ENCODE measurements around the gene TMEM242.

TMEM242 gene

DNA sequence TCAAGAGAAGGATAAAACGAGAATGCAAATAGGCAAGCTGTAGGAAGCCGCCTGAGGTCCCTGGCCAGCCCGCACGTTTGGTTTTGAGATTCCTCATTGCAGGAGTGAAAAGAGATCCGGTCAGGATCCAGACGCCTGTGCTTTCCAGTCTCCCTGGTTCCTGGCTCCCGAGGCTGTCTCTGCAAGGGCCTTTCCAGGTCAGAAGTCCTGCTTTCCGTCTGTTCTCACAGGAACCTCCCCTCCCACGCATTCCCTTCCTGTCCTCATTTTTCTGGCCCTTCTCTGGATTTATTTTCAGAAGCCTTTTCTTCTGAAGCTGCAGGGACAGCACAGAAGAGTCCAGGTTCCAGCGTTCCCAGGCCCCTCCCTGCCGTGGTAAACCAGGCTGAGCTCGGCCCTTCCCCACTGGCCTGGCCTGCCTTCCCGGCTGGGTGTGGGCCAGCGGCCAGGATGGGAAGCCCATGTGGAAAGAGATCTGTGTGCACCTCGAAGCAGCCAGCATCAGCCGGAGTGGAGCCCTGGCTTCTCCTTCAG lies 54.0 kb downstream of the TMEM242 start:
- DNase-seq: no peak

DNA sequence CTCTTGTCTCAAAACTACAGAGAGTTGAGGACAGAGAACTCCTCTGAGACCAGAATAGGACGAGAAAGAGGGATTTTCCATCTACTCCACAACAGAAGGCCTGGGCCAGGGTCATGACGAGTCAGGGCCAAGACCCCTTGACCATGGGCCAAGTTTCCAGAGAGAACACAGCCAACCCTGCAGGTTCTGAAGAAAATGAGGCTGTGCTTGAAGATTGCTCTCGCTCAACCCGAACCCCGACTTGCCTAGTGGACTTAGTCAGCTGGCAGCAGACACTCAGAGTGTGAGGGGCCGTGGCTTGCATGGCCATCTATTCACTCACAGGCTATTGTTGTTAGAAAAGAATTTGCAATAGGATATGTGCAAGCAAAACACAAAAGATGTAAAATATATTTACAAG lies 54.5 kb downstream of the TMEM242 start:
- no peak for DNase-seq

DNA sequence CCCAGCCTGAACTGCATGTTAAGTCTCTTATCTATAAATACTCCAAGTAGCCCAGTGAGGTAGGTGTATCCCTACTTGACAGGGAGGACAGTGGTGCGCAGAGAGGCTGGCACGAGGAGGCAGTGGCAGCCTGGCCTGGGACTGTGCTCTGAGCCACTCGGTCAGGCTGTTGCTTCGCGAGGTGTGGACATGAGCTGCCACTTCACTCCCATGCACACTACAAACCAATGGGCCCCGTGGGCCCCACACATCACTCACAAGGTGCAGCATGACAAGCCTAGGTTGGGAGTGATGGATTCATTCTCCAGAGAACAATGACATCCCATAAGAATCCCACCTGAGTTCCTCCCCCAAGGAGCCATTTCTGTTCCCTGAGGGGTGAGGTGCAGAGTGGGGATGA lies 54.9 kb downstream of the TMEM242 start:
- DNase-seq: no peak

DNA sequence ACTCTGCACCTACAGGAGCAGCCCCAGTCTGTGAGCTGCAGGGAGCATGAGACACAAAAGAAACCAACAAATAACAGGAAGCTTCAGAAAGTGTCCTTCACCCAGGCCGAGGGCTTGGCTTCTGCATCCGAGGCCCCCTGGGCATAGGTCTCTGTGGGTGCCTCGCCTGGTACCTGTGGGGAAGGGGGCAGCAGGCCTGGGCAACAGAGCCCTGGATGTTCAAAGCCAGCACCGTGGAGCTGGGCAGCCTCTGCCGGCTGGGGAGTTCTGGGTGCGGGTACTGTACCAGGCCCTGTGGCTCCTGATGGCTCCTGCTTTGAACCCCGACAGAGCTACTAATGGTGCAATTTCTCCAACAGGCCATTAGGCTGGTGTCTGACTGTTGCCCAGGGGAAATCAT lies 55.7 kb downstream of the TMEM242 start:
- no peak for DNase-seq

GRCh38 chr6:157267109-157267611 lies 56.2 kb downstream of the TMEM242 start:
- DNase-seq: no peak

- DNase-seq: no peak
Measured at GRCh38 chr6:157266274-157267101, 56.8 kb downstream of the TMEM242 start.

DNA sequence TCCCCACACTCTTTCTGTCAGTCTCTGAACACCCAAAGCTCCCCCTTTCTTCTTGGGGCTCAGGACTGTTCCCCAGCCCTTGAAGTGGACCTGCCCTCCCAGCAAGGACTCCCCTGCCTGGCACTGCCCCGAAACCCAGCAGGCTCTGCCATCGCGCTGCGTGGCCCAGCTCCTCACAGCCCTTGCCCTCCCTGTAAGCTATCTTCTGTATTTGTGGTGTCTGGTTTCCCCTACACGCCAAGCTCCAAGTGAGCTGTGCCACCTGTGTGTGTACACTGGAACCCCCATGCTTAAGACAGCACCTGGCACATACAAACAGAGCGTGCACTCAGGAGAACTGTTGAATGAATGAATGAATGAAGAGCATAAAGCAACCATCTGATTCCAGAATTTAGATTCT lies 57.7 kb downstream of the TMEM242 start:
- DNase-seq: no peak

- no peak for DNase-seq
Measured at GRCh38 chr6:157265186-157265585, 58.1 kb downstream of the TMEM242 start.

GRCh38 chr6:157264701-157265100 lies 58.6 kb downstream of the TMEM242 start:
- DNase-seq: no peak

DNA sequence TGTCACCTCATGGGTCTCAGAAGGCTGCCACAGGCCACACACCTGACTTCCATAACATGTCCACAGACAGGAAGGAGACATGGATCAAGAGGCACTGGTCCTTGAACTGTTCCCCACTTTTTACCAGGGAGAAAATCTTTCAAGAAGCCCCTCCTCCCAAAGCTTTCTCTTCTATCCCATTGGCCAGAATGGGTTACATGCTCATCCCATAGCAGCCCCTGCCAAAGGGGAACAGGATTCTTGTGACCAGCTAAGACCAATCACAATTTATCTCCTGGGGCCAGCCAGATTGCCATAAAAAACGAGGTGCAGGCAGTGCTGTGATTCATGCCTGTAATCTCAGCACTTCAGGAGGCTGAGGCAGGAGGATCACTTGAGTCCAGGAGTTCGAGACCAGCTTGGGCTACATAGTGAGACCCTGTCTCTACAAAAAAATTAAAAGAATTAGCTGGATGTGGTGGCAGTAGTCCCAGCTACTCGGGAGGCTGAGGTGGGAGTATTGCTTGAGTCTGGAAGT lies 59.4 kb downstream of the TMEM242 start:
- DNase-seq: no peak

GRCh38 chr6:157263146-157263545 lies 60.2 kb downstream of the TMEM242 start:
- DNase-seq: no peak

DNA sequence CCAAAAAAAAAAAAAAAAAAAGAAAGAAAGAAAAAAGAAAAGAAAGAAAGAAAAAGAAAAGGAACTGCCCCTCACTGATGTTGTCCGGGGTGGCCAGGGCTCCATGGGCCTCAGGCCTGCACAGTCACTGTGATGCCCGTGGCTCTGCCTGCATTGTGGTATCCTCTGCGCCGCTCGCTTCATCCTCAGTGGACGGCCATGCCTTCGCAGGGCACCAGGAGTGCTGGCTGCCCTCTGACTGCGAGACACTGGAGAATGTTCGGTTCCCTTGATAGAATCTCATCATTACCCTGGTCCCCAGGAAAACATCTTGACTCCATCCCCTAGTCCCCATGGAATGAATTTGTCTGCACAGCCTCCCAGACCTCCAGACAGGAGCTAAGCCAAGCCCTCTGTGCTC lies 61.7 kb downstream of the TMEM242 start:
- DNase-seq: no peak

DNA sequence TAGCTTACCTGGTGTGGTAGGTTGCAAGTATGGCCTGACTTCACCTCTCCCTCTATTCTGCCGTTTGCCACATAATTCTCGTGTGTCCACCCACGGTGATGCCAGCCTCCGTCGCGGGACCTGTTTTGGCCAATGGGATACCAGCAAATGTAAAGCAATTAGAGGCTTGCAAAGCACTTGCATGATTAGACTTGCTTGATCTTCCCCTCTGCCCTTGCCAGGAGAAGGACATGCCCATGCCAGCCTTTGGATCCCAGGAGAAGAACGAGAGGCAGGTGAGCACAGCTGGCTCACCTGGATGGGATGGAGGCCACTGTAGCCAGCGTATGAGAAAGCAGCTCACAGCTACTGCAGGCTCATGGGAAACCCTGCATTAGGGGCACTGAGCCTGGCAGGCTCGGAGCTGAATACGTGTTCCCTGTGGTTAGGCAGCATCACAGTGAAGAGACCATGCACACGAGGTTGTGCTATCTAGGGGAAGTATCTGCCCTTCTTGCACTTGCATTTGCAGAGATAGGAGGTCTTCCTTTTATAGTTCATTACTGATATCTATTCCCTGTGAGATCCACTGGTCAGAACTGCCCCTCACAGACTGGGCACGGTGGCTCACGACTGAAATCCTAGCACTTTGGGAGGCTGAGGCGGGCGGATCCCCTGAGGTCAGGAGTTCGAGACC lies 62.4 kb downstream of the TMEM242 start:
- no peak for DNase-seq

DNA sequence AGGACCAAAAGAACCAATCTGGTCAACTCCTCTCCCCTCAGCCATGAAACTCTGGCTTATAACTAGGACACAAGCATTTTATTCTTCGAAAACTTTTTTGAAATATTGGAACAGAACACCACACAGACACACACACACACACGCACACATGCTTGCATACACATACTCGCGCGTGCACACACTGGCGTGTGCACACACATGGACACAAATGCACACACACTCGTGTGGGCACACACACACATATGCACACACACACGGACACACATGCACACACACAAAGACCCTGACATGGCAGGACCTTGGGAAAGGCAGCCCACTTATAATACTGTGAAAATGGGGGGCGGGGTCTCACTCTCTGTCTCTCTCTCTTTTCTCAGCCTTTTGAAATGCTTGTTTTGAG lies 63.9 kb downstream of the TMEM242 start:
- no peak for DNase-seq

DNA sequence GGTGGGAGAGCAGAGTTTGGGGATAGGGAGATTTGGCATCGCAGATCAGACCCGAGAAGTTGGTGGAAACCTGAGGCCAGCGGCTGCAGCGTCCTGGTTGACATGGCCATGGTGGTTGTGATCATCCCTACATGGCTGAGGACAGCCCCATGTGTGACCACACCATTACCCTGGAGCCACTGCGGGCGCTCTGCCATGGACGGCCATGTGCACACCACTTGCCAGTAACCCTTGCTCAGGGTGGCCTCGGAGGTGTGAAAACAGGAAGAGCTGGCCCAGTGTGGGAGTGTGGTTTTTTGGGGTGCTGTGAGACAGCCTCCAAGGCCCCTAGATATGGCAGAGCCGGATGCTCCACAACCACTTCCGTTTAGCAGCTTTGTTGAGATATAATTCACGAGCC lies 64.4 kb downstream of the TMEM242 start:
- no peak for DNase-seq

- no peak for DNase-seq
Measured at GRCh38 chr6:157255079-157255478, 68.2 kb downstream of the TMEM242 start.

- DNase-seq: no peak
Measured at GRCh38 chr6:157254538-157254937, 68.8 kb downstream of the TMEM242 start.

- DNase-seq: no peak
Measured at GRCh38 chr6:157253699-157254098, 69.6 kb downstream of the TMEM242 start.

- DNase-seq: no peak
Measured at GRCh38 chr6:157253017-157253416, 70.3 kb downstream of the TMEM242 start.

DNA sequence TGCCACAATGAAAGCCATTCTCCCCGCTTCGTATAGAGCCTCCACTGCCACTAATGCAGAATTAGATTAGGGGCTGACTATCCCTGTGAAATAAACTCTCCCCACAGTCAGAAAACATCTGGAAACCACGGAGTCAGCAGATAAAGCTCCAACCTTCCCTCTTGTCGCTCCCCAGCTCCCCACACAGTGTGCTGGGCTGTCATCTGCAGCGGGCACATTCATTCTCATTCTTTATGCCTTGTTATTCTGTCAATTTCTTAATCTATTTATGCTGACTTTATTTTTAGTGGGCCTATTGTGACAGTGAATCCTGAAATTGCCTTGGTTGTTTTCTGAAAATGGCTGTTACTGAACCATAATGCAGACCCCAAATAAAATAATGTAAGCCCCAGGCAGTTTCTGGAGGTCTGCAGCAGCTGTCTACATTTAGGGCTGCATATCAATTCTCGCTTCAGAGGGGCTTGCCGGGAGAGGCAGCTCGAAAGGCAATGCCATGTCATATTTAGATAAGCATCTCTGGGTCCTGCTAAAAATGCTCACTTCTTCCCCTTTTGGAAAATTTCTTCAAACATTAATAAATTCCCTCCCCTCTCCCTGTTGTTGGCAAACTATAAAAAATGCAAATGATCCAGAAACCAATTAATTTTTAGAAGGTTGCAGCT lies 71.6 kb downstream of the TMEM242 start:
- DNase-seq: no peak

GRCh38 chr6:157249826-157250225 lies 73.5 kb downstream of the TMEM242 start:
- no peak for DNase-seq

- no peak for DNase-seq
Measured at GRCh38 chr6:157248264-157248663, 75.1 kb downstream of the TMEM242 start.

Data from fibroblast of skin of scalp (primary cell).